DOHH2 (cell line): ENCODE measurements around the gene IPO11.

Experiments
- H3F3A ChIP-seq: fragments of 200-600 bp; sonication (generic), shearing (Covaris generic); 2 replicates; pipeline ENCODE4 v1.6.0; 2016; ENCODE audit warnings: antibody characterized with exemption, mild to moderate bottlenecking; ENCODE audit not compliant: control insufficient read depth, insufficient read depth
- H3K27ac ChIP-seq: fragments of 200-600 bp; sonication (generic); 2 replicates; pipeline ENCODE4 v1.5.1; 2014; ENCODE audit warnings: low read depth, mild to moderate bottlenecking, low read length, moderate library complexity
- H3K27me3 ChIP-seq: fragments of 200-600 bp; sonication (generic); 2 replicates; pipeline ENCODE4 v1.6.1; 2014; ENCODE audit warnings: mild to moderate bottlenecking, low read length, mixed read lengths; ENCODE audit not compliant: control insufficient read depth
- H3K36me3 ChIP-seq: fragments of 200-600 bp; sonication (generic); 2 replicates; pipeline ENCODE4 v1.6.1; 2014; ENCODE audit warnings: mild to moderate bottlenecking, low read length, moderate library complexity, mixed read lengths; ENCODE audit not compliant: control insufficient read depth
- H3K4me1 ChIP-seq: fragments of 200-600 bp; sonication (generic); 2 replicates; pipeline ENCODE4 v1.6.1; 2014; ENCODE audit warnings: mild to moderate bottlenecking, low read length, mixed read lengths; ENCODE audit not compliant: control insufficient read depth
- H3K4me2 ChIP-seq: fragments of 200-600 bp; sonication (generic); 2 replicates; pipeline ENCODE4 v1.6.0; 2014; ENCODE audit warnings: mild to moderate bottlenecking, low read length, moderate library complexity
- H3K4me3 ChIP-seq: fragments of 200-600 bp; sonication (generic); 2 replicates; pipeline ENCODE4 v1.5.1; 2014; ENCODE audit warnings: mild to moderate bottlenecking, low read length, mixed read lengths
- H3K79me2 ChIP-seq: fragments of 200-600 bp; sonication (generic); 2 replicates; pipeline ENCODE4 v1.6.1; 2014; ENCODE audit warnings: mild to moderate bottlenecking, low read length, mixed read lengths; ENCODE audit not compliant: control insufficient read depth
- H3K9me2 ChIP-seq: fragments of 200-600 bp; sonication (generic); replicated peaks from 2 replicates; pipeline ENCODE4 v1.6.1; 2014; ENCODE audit warnings: mild to moderate bottlenecking, low read length, mixed read lengths; ENCODE audit not compliant: control insufficient read depth
- H3K9me3 ChIP-seq: fragments of 200-600 bp; sonication (generic); 2 replicates; pipeline ENCODE4 v1.6.1; 2014; ENCODE audit warnings: antibody characterized with exemption, low read length, mixed read lengths; ENCODE audit not compliant: control insufficient read depth, insufficient read depth
- H4K20me1 ChIP-seq: fragments of 200-600 bp; sonication (generic); 2 replicates; pipeline ENCODE4 v1.6.0; 2014; ENCODE audit warnings: low read depth, mild to moderate bottlenecking, antibody characterized with exemption, low read length, moderate library complexity; ENCODE audit not compliant: control insufficient read depth, insufficient read depth
- CTCF ChIP-seq: fragments of 200-600 bp; sonication (generic); IDR thresholded peaks from one replicate; pipeline ENCODE4 v1.5.1; 2014; ENCODE audit warnings: antibody characterized with exemption, mild to moderate bottlenecking, low read depth, low read length; ENCODE audit not compliant: poor library complexity, severe bottlenecking
- EZH2phosphoT487 ChIP-seq: fragments of 200-600 bp; sonication (generic); IDR thresholded peaks from 2 replicates; pipeline ENCODE4 v1.6.1; 2017; ENCODE audit warnings: borderline replicate concordance, mild to moderate bottlenecking, antibody characterized with exemption, low read length, moderate library complexity, mixed read lengths

Gene IPO11

GRCh38 chr5:62606878-62607277 lies 194.3 kb downstream of the IPO11 start:
- H3K36me3 ChIP-seq, result peaks cover 10% of the 10 kb centered on the region; the same call in 1 of the 2 replicates
- H3K4me3 ChIP-seq, result no peak overlapping the region
- no peak overlapping the region for H3K4me2 ChIP-seq
- H3K9me3 ChIP-seq, result no peaks in the 10 kb centered on the region
- H3K9me2 ChIP-seq, result no peaks in the 10 kb centered on the region
- H3F3A ChIP-seq, result no peaks in the 10 kb centered on the region
- H3K27ac ChIP-seq, result no peak overlapping the region
- H3K79me2 ChIP-seq, result no peaks in the 10 kb centered on the region
- no peaks in the 10 kb centered on the region for H3K4me1 ChIP-seq
- H4K20me1 ChIP-seq, result no peaks in the 10 kb centered on the region
- no peaks in the 10 kb centered on the region for H3K27me3 ChIP-seq
- TF ChIP-seq EZH2phosphoT487 (no peak), CTCF (no peak)

GRCh38 chr5:62607615-62608014 lies 195.1 kb downstream of the IPO11 start:
- no peaks in the 10 kb centered on the region for H3K27me3 ChIP-seq
- H3K36me3 ChIP-seq, result peaks cover 8% of the 10 kb centered on the region; the same call in 1 of the 2 replicates
- no peak overlapping the region for H3K4me2 ChIP-seq
- H3K9me2 ChIP-seq, result no peaks in the 10 kb centered on the region
- H3K79me2 ChIP-seq, result no peaks in the 10 kb centered on the region
- TF ChIP-seq CTCF, result no peak
- TF ChIP-seq EZH2phosphoT487, result no peak
- no peak overlapping the region for H3K4me3 ChIP-seq
- H3K27ac ChIP-seq, result no peak overlapping the region
- no peaks in the 10 kb centered on the region for H3K4me1 ChIP-seq
- H3F3A ChIP-seq, result no peaks in the 10 kb centered on the region
- H4K20me1 ChIP-seq, result no peaks in the 10 kb centered on the region
- H3K9me3 ChIP-seq, result no peaks in the 10 kb centered on the region

- Histone ChIP-seq H3K79me2 (no peaks in the 10 kb centered on the region), H3K27me3 (no peaks in the 10 kb centered on the region), H3K4me2 (no peak overlapping the region), H3K27ac (no peak overlapping the region), H3K4me3 (no peak overlapping the region), H3K4me1 (no peaks in the 10 kb centered on the region), H3K36me3 (peaks cover 4% of the 10 kb centered on the region; the same call in 1 of the 2 replicates), H3F3A (no peaks in the 10 kb centered on the region), H3K9me2 (no peaks in the 10 kb centered on the region), H4K20me1 (no peaks in the 10 kb centered on the region), H3K9me3 (no peaks in the 10 kb centered on the region)
- TF ChIP-seq EZH2phosphoT487 (no peak), CTCF (no peak)
Observed at GRCh38 chr5:62608529-62609511, 196.3 kb downstream of the IPO11 start.
